ENCODE results near the gene SLC32A1. TPM values are rescaled to one million over a fixed set of nuclear protein-coding genes. Genes with fewer than 3 reads are reported as not detected.

SLC32A1 gene
- total and polyA plus RNA-seq, 2 of the 13 experiments (the other 11 are each of a cell fraction or from before 2014, with no cell fraction given) = not detected

DNA sequence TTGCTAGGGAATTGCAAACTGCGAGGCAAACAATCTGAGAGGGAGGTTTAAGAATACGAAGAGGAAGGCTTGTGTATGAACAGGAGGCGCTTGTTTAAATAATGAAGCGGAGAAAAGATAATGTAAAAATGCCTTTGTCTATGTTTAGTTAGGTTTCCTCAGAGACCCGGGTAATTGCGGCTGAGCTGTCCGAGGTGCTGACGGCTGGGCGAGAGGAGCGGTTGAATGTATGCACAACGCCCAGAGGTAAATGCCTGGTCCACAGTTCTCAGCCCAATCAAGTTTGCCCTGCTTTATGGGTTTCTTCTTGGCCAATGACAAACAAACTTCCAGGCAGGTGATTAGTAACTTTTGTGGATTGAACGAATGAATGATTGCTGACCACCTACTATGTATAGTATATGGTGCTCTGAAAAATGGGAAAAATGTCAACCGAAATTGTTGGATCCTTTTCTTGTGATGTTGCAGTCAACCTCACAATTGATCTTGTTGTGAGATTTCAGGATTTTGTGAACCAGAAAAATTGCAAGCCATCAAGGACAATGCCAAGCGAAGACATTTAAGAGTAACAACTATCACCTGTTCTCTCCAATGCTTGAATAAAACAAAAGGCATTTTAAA lies 38.3 kb upstream of the SLC32A1 start (continued):
- TF ChIP-seq ZNF737 (CRISPR knock-in tag; IDR thresholded peaks at IDR 0.05; ENCODE audit: borderline replicate concordance) (peak; percentile 96), MIER3 (CRISPR knock-in tag; IDR thresholded peaks at IDR 0.05; ENCODE audit: borderline replicate concordance) (peak; percentile 80; the same call in 1 of the 2 replicates), NR1H2 (CRISPR knock-in tag; IDR thresholded peaks at IDR 0.05; ENCODE audit: borderline replicate concordance, low read depth) (no peak), TOPORS (CRISPR knock-in tag; IDR thresholded peaks at IDR 0.05) (peak; percentile 90), MAFG (CRISPR knock-in tag; IDR thresholded peaks at IDR 0.05) (no peak), ZNF24 (IDR thresholded peaks at IDR 0.05) (no peak), ZBTB8A (CRISPR knock-in tag; IDR thresholded peaks at IDR 0.05; ENCODE audit: borderline replicate concordance, low read depth) (peak; percentile 69; the same call in 1 of the 2 replicates), JDP2 (CRISPR knock-in tag; IDR thresholded peaks at IDR 0.05; ENCODE audit: borderline replicate concordance) (peak; percentile 81; the same call in 1 of the 2 replicates)

DNA sequence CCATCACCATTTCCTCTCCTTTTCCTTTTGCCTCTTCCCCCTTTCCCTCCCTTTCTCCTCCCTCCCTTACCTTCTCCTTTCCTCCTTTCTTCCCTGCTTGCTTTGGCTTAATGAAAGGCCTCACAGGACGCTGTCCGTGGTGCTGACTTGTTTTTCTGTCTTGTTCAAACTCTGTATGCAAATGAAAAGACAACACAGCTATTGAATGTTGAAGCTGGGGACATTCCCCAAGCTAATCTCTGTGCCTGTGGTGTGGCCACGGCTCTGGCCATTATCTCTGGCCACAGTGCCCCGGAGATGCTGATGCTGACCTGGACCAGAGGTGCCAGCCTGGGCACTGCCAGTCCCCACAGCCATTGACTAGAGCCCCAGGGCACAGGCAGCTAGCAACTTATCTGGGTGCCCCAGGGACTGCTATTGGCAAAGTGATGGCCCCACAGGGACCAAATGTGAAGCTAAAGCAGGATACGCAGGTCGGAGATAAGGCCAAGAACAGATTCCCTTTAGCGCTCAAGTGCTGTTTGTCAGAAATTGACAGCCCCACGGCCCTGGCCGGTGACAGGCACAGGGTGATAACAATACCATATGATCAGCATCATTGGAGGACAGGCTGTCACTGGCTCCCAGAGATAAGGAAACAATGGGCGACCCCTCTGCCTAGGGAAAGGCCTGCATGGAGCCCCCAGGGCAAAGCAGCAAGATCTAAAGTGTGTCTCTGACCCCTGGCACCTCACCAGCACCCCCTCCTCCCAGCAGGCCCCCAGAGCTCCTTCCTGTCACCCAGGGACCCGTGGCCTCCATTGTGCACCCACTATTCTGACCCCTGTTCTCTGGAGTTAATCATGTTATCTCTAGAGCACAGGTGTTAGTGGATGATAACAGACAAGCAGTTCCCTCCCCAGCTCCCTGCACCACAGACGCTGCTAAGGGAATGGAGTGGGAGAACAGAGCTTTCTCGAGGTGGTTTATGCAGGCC lies 31.6 kb upstream of the SLC32A1 start:
- FAIRE-seq (peak; percentile 87), ATAC-seq (peak; percentile 74), DNase-seq (ENCODE audit: low spot score) (peak; percentile 74)
- Histone ChIP-seq H2AFZ (ENCODE audit: low read length) (no peak overlapping the region), H3K4me2 (ENCODE audit: low read depth, low read length) (no peak overlapping the region), H3K9me3 (ENCODE audit: low read length) (no peaks in the 10 kb centered on the region), H3K36me3 (replicated peaks in 1 of 2; ENCODE audit: control insufficient read depth in 1 of 2, insufficient read depth in 2 of 2, low read length in 2 of 2) (no peaks in the 10 kb centered on the region), H3K4me3 (replicated peaks in 1 of 3; ENCODE audit: insufficient read depth in 1 of 3, low read depth in 2 of 3, low read length in 3 of 3) (no peak overlapping the region), H3K9ac (ENCODE audit: insufficient read depth, low read depth, low read length) (no peak overlapping the region), H4K20me1 (ENCODE audit: insufficient read depth, low read length) (no peaks in the 10 kb centered on the region), H3K4me1 (ENCODE audit: insufficient read depth, low read length) (no peaks in the 10 kb centered on the region), H3K27ac (ENCODE audit: extremely low read length, insufficient read depth, low read length) (no peak overlapping the region), H3K79me2 (ENCODE audit: insufficient read depth, low read length) (no peaks in the 10 kb centered on the region), H3K27me3 (ENCODE audit: control insufficient read depth in 1 of 2, insufficient read depth in 2 of 2, low read length in 2 of 2) (peaks cover 0 to 13% of the 10 kb centered on the region in 2 experiments; a peak in 2 of 5 replicates)
- CTCF ChIA-PET (ENCODE audit: low intra/inter-chr PET ratio, low total read pairs) = no interaction called here
- WGBS (ENCODE audit: low lambda C conversion rate) = 16% methylated on average over 13 of the region's 13 CpGs
- in situ Hi-C loops (cut with HindIII; ENCODE audit: extremely low pct_ligation_motif_present, low pct_unique_long_range_greater_than_20kb) = no loop called here
- no TSS peak for BruUV-seq (replicated peaks)
- intact Hi-C loops (cut with micrococcal nuclease; ENCODE audit: unreplicated experiment) = no loop called here
- POLR2A ChIA-PET = no interaction called here
- TF ChIP-seq RORA (CRISPR knock-in tag; IDR thresholded peaks at IDR 0.05) (no peak), SKI (IDR thresholded peaks at IDR 0.05; ENCODE audit: partially characterized antibody) (no peak), PHF8 (CRISPR knock-in tag; IDR thresholded peaks at IDR 0.05) (peak; percentile 15; the same call in 1 of the 2 replicates)
- TF ChIP-seq, protein P1, sequence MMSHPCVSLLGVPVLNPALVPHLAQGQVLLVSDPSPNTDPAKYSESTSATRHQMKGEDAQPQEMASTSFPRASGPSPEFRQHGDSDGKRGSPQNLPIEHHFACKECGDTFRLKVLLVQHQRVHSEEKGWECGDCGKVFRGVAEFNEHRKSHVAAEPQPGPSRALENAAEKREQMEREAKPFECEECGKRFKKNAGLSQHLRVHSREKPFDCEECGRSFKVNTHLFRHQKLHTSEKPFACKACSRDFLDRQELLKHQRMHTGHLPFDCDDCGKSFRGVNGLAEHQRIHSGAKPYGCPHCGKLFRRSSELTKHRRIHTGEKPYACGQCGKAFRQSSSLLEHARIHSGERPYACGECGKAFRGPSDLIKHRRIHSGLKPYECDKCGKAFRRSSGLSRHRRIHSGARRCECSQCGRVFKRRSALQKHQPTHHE (CRISPR knock-in tag; IDR thresholded peaks at IDR 0.05; ENCODE audit: borderline replicate concordance) = no peak
